Lung (tissue), 12 donors: Measurements from ENCODE around the gene MAB21L1. TPM values are rescaled to one million over a fixed set of nuclear protein-coding genes. Genes with fewer than 3 reads are reported as not detected.

Experiments used
- ATAC-seq: fragments of 200-7000 bp; cut with Tn5 transposase; one replicate; pipeline ENCODE4 v1.9.1; 2020; ENCODE audit warnings: moderate number of reproducible peaks; ENCODE audit not compliant: insufficient read depth, low FRiP score
- DNase-seq, 3 donors: peaks; one replicate each; pipeline ENCODE4 v3.0.0-alpha.2; 2013 to 2017
- H3K27ac ChIP-seq, 2 donors: one replicate each; pipeline ENCODE4 v1.5.1; 2013; ENCODE audit warnings: mild to moderate bottlenecking in 2 of 2, moderate library complexity in 2 of 2, control low read depth in 1 of 2, inconsistent platforms in 1 of 2, low read depth in 1 of 2, low read length in 1 of 2
- H3K27me3 ChIP-seq, 3 donors: one replicate each; pipeline ENCODE4 v1.5.1; 2013; ENCODE audit warnings: low read length in 2 of 3; ENCODE audit not compliant: control insufficient read depth in 3 of 3, insufficient read depth in 3 of 3
- H3K36me3 ChIP-seq, 4 donors: one replicate each; pipeline ENCODE4 v1.5.1; 2013; ENCODE audit warnings: low read length in 4 of 4, mild to moderate bottlenecking in 1 of 4, moderate library complexity in 1 of 4; ENCODE audit not compliant: control insufficient read depth in 4 of 4, insufficient read depth in 4 of 4
- H3K4me1 ChIP-seq, 5 donors: one replicate each; pipeline ENCODE4 v1.5.1; 2013; ENCODE audit warnings: low read length in 5 of 5, mild to moderate bottlenecking in 2 of 5, moderate library complexity in 1 of 5; ENCODE audit not compliant: control insufficient read depth in 5 of 5, insufficient read depth in 5 of 5
- H3K4me3 ChIP-seq: one replicate; pipeline ENCODE4 v1.5.1; 2013; ENCODE audit warnings: mild to moderate bottlenecking, control low read depth, moderate library complexity
- H3K9ac ChIP-seq, 2 donors: one replicate each; pipeline ENCODE4 v1.5.1; 2013; ENCODE audit warnings: low read length in 2 of 2, control low read depth in 1 of 2; ENCODE audit not compliant: insufficient read depth in 1 of 2
- H3K9me3 ChIP-seq, 4 donors: one replicate each; pipeline ENCODE4 v1.5.1; 2013; ENCODE audit warnings: low read length in 3 of 4, mild to moderate bottlenecking in 1 of 4, moderate library complexity in 1 of 4; ENCODE audit not compliant: control insufficient read depth in 4 of 4, insufficient read depth in 3 of 4
- CTCF ChIP-seq: IDR thresholded peaks from 2 replicates; pipeline ENCODE4 v1.5.1; 2012; ENCODE audit warnings: mild to moderate bottlenecking; ENCODE audit errors: control extremely low read depth, extremely low read depth
- WGBS, 2 donors: extraction: QIAGEN DNeasy Blood & Tissue Kit; methylation state at CpG; one replicate each; pipeline ENCODE4 v1.1.7; 2013; 5-methylcytosine and 5-hydroxymethylcytosine counted together
- polyA plus RNA-seq, 2 donors: library from polyadenylated mRNA; stranded (reverse); fragments of 200-250 nt; gene quantifications; one replicate each; pipeline ENCODE4 v1.2.1, GENCODE V29; 2013
- total RNA-seq, 2 donors: library from RNA; depleted of rRNA in 1 of 2; stranded (reverse); fragments of >200 nt in 1 of 2; gene quantifications; one replicate each; pipeline ENCODE4 v1.2.1, GENCODE V29; 2014 to 2021
- donor health status: control.
- donor health status: control.
- donor health status: Bipolar disorder and iron deficiency.
- donor health status: healthy.
- donor health status: DM: yes; HTN: yes; CAD: no.

MAB21L1 gene
- total and polyA plus RNA-seq, 4 donors: 0.04 to 0.28 TPM; not detected in 2

GRCh38 chr13:35514801-35515502, 38.5 kb upstream of the MAB21L1 start:
- Histone ChIP-seq H3K36me3 (no peaks in the 10 kb centered on the region), H3K9ac (no peak overlapping the region), H3K27me3 (no peaks in the 10 kb centered on the region), H3K27ac (no peak overlapping the region), H3K9me3 (peaks cover 0 to 1% (median 0%) of the 10 kb centered on the region in 4 donors), H3K4me3 (no peak overlapping the region), H3K4me1 (peaks cover 0 to 3% (median 0%) of the 10 kb centered on the region in 5 donors)
- TF ChIP-seq CTCF: no peak
- ATAC-seq: no peak
- WGBS, 2 donors: 71 to 77% methylated on average over 6 of the region's 6 CpGs
- no peak for DNase-seq

- no peak overlapping the region for H3K27ac ChIP-seq
- TF ChIP-seq CTCF: no peak
- WGBS, 2 donors: 92 to 95% methylated on average over 7 of the region's 7 CpGs
- ATAC-seq (no peak), DNase-seq (no peak)
- no peak overlapping the region for H3K9ac ChIP-seq
- H3K4me1 ChIP-seq: peaks cover 0 to 3% (median 0%) of the 10 kb centered on the region in 5 donors
- H3K36me3 ChIP-seq: no peaks in the 10 kb centered on the region
- no peaks in the 10 kb centered on the region for H3K27me3 ChIP-seq
- H3K9me3 ChIP-seq: no peaks in the 10 kb centered on the region
- no peak overlapping the region for H3K4me3 ChIP-seq
Observed at GRCh38 chr13:35514061-35514477, 37.6 kb upstream of the MAB21L1 start.

- Histone ChIP-seq H3K27ac (no peak overlapping the region), H3K9ac (no peak overlapping the region), H3K4me1 (peaks cover 0 to 3% (median 0%) of the 10 kb centered on the region in 5 donors), H3K4me3 (no peak overlapping the region), H3K27me3 (no peaks in the 10 kb centered on the region), H3K36me3 (no peaks in the 10 kb centered on the region), H3K9me3 (no peaks in the 10 kb centered on the region)
- 26 to 51% methylated on average over 5 of the region's 5 CpGs for whole genome bisulfite sequencing, 2 donors
- peak; percentile 79 for ATAC-seq
- no peak for DNase-seq
- TF ChIP-seq CTCF: no peak
Observed at GRCh38 chr13:35512271-35512920, 35.9 kb upstream of the MAB21L1 start.
